Osteoblast (primary cell): ENCODE measurements around the gene RAB3D. TPM values are rescaled to one million over a fixed set of nuclear protein-coding genes. Genes with fewer than 3 reads are reported as not detected.

ENCODE experiments used
- DNase-seq: peaks from one replicate; pipeline ENCODE4 v3.0.0; 2011; ENCODE audit warnings: low spot score, mixed read lengths; ENCODE audit not compliant: insufficient read length; ENCODE audit errors: missing footprints
- H2AFZ ChIP-seq: 2 replicates; pipeline ENCODE4 v1.6.0; 2011; ENCODE audit warnings: mild to moderate bottlenecking, low read length
- H3K27ac ChIP-seq: 2 replicates; pipeline ENCODE4 v1.5.1; 2011; ENCODE audit warnings: mild to moderate bottlenecking, low read depth, low read length, moderate library complexity
- H3K27me3 ChIP-seq: 2 replicates; pipeline ENCODE4 v1.6.0; 2012; ENCODE audit warnings: mild to moderate bottlenecking, control low read depth, inconsistent platforms, low read length, moderate library complexity; ENCODE audit not compliant: insufficient read depth
- H3K36me3 ChIP-seq: 2 replicates; pipeline ENCODE4 v1.5.1; 2011; ENCODE audit warnings: mild to moderate bottlenecking, low read length, control low read depth, moderate library complexity; ENCODE audit not compliant: insufficient read depth
- H3K4me1 ChIP-seq: 2 replicates; pipeline ENCODE4 v1.5.1; 2011; ENCODE audit warnings: mild to moderate bottlenecking, low read length, control low read depth, moderate library complexity; ENCODE audit not compliant: insufficient read depth
- H3K4me2 ChIP-seq: 2 replicates; pipeline ENCODE4 v1.6.0; 2011; ENCODE audit warnings: mild to moderate bottlenecking, low read length; ENCODE audit not compliant: insufficient read depth
- H3K4me3 ChIP-seq: fragments of 200-600 bp; sonication (generic); 3 replicates; pipeline ENCODE4 v1.5.1; 2012; ENCODE audit warnings: mild to moderate bottlenecking, low read length, inconsistent platforms; ENCODE audit not compliant: insufficient read depth
- H3K79me2 ChIP-seq: 2 replicates; pipeline ENCODE4 v1.6.0; 2012; ENCODE audit warnings: mild to moderate bottlenecking, low read length, control low read depth, inconsistent platforms; ENCODE audit not compliant: insufficient read depth
- H3K9me3 ChIP-seq: 2 replicates; pipeline ENCODE4 v1.5.1; 2011; ENCODE audit warnings: low read depth, low read length, control low read depth
- H4K20me1 ChIP-seq: 2 replicates; pipeline ENCODE4 v1.6.0; 2012; ENCODE audit warnings: mild to moderate bottlenecking, low read length, control low read depth; ENCODE audit not compliant: insufficient read depth
- total RNA-seq: library from RNA; depleted of rRNA; stranded (reverse); fragments of >200 nt; gene quantifications from 2 replicates; pipeline ENCODE4 v1.2.3, GENCODE V29; 2012
- TF ChIP-seq, protein P1 (sequence below): IDR thresholded peaks from 2 replicates; pipeline ENCODE4 v1.5.1; 2011; ENCODE audit warnings: mild to moderate bottlenecking, low read depth, low read length, moderate library complexity; ENCODE audit errors: extremely low read depth

Gene RAB3D
- total RNA-seq, 1 donor, result 3.3 TPM

DNA sequence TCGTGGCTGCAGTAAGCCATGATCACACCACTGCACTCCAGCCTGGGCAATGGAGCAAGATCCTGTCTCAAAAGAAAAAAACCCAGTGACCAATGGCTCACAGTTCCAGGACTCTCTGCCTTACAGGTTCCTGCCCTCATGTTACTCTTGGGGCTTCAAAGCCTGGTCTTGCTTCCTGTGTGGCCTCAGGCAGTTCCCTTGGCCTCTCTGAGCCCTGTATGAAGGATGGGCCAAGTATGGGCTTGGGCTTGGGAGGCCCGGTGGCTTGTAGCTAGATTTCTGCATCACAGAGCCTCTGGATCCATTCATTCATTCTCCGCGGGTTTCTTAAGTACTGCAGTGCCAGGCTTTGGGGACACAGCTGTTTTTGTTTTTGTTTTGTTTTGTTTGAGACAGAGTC lies 44.3 kb downstream of the RAB3D start:
- Histone ChIP-seq H3K9me3 (no peaks in the 10 kb centered on the region), H3K79me2 (no peaks in the 10 kb centered on the region), H3K27ac (no peak overlapping the region), H4K20me1 (no peaks in the 10 kb centered on the region), H3K4me1 (peaks cover 12% of the 10 kb centered on the region), H3K4me2 (no peak overlapping the region), H3K4me3 (no peak overlapping the region), H3K27me3 (peaks cover 2% of the 10 kb centered on the region), H3K36me3 (no peaks in the 10 kb centered on the region), H2AFZ (no peak overlapping the region)
- no peak for DNase-seq
- TF ChIP-seq, protein P1, sequence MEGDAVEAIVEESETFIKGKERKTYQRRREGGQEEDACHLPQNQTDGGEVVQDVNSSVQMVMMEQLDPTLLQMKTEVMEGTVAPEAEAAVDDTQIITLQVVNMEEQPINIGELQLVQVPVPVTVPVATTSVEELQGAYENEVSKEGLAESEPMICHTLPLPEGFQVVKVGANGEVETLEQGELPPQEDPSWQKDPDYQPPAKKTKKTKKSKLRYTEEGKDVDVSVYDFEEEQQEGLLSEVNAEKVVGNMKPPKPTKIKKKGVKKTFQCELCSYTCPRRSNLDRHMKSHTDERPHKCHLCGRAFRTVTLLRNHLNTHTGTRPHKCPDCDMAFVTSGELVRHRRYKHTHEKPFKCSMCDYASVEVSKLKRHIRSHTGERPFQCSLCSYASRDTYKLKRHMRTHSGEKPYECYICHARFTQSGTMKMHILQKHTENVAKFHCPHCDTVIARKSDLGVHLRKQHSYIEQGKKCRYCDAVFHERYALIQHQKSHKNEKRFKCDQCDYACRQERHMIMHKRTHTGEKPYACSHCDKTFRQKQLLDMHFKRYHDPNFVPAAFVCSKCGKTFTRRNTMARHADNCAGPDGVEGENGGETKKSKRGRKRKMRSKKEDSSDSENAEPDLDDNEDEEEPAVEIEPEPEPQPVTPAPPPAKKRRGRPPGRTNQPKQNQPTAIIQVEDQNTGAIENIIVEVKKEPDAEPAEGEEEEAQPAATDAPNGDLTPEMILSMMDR, result no peak

DNA sequence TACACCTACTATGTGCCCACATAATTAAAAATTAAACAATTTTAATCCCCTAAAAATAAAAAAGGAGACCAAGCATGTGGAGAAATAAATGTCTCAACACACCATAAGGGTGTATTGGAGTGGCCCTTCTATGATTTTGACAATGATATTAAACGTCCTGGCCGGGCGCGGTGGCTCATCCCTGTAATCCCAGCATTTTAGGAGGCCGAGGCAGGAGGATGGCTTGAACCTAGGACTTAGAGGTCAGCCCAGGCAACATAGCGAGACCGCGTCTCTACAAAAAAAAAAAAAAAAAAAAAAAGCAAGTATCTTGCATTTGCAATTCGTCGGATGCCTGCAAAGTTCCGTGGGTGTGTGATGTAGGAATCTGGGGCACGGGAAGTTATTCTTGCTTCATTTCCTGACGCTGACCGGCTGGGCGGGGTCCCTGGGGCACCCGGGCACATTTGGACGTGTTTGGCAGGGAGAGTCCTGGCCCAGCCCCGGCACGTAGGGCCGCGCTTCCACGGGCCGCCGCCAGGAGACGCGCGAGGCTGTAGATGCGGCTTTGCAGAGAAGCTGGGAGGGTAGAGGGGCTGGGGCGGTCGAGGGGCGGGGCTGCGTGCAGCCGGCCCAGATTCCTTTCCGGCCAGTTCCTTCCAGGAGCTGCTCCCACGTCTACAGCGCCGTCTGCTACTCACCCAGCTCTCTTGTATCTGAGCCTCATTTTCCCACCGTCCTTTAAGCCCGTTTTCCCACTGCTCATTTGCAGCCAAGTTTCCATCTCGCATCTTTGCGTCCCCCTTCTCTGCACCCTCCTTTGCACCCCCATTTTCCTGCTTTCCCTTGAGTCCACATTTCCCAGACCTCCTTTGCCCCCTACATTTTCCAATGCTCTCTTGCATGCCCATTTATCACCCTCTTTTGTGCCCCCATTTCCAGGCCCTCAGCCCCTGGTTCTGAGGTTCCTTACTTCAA lies 45.7 kb downstream of the RAB3D start:
- peak overlapping the region; percentile 62 for H3K4me3 ChIP-seq
- H3K4me2 ChIP-seq, result peak overlapping the region; percentile 89
- DNase-seq, result peak; percentile 99
- H3K36me3 ChIP-seq, result no peaks in the 10 kb centered on the region
- H3K79me2 ChIP-seq, result no peaks in the 10 kb centered on the region
- H3K27ac ChIP-seq, result no peak overlapping the region
- H4K20me1 ChIP-seq, result no peaks in the 10 kb centered on the region
- peaks cover 12% of the 10 kb centered on the region for H3K4me1 ChIP-seq
- H3K9me3 ChIP-seq, result no peaks in the 10 kb centered on the region
- TF ChIP-seq, protein P1, result peak; percentile 92
- peak overlapping the region; percentile 91 for H2AFZ ChIP-seq
- no peaks in the 10 kb centered on the region for H3K27me3 ChIP-seq

DNA sequence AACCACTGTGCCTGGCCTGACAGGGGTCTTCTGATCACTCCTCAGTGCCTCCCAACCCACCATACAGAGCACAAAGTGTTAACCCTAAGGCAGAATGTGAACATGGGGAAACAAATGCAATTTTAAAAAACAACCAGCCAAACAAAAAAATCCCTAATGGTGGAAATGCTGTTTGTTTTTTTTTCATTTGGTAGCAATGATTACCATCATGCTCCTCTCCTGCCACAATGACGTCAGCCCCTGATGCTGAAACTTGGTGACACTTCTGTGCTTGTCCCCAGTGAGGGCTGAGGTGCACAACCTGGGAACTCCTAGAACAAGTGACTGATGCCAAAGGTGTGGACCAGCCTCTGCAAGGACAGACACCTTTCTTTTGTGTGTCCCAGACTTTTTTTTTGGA lies 47.5 kb downstream of the RAB3D start:
- DNase-seq, result no peak
- Histone ChIP-seq H3K79me2 (no peaks in the 10 kb centered on the region), H2AFZ (no peak overlapping the region), H3K4me3 (no peak overlapping the region), H4K20me1 (no peaks in the 10 kb centered on the region), H3K9me3 (no peaks in the 10 kb centered on the region), H3K27ac (no peak overlapping the region), H3K4me2 (no peak overlapping the region), H3K27me3 (no peaks in the 10 kb centered on the region), H3K36me3 (no peaks in the 10 kb centered on the region), H3K4me1 (peaks cover 12% of the 10 kb centered on the region)
- TF ChIP-seq, protein P1, result no peak

DNA sequence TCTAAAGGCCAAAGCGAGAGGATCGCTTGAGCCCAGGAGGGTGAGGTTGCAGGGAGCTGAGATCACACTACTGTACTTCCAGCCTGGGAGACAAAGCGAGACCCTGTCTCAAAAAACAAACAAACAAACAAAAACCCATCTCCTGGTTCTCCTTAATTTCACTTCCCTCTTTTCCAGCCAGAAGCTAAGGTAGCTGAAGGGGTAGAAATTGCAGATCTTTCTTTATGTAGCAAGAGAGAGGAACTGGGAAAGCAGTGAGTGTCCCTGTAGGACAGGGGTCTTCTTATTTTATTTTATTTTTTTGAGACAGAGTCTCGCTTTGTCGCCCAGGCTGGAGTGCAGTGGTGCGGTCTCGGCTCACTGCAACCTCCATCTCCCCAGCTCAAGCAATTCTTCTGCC lies 48.0 kb downstream of the RAB3D start:
- DNase-seq, result no peak
- Histone ChIP-seq H2AFZ (no peak overlapping the region), H3K9me3 (no peaks in the 10 kb centered on the region), H3K79me2 (no peaks in the 10 kb centered on the region), H3K27ac (no peak overlapping the region), H4K20me1 (no peaks in the 10 kb centered on the region), H3K4me1 (peaks cover 13% of the 10 kb centered on the region), H3K36me3 (no peaks in the 10 kb centered on the region), H3K4me3 (no peak overlapping the region), H3K4me2 (no peak overlapping the region), H3K27me3 (no peaks in the 10 kb centered on the region)
- TF ChIP-seq, protein P1, result no peak
